Type B pancreatic cell (in vitro differentiated cells): ENCODE measurements around the gene CYSRT1. TPM values are rescaled to one million over a fixed set of nuclear protein-coding genes. Genes with fewer than 3 reads are reported as not detected.
"Not testable (repeated sequence)": the region's sequence is repeated elsewhere in the genome, so short reads cannot be mapped to it uniquely, and the experiment has no call there.

Experiments
- DNase-seq: peaks from one replicate; pipeline ENCODE4 v3.0.0; 2021; ENCODE audit warnings: mixed read lengths; ENCODE audit not compliant: unreplicated experiment; ENCODE audit errors: extremely low spot score
- H3K27ac Mint-ChIP-seq: 2 replicates; pipeline ENCODE4 v1.8.0; 2021; ENCODE audit warnings: mild to moderate bottlenecking, mixed read lengths
- H3K27me3 Mint-ChIP-seq: 2 replicates; pipeline ENCODE4 v1.8.0; 2021; ENCODE audit warnings: mixed read lengths
- H3K36me3 Mint-ChIP-seq: 2 replicates; pipeline ENCODE4 v1.8.0; 2021; ENCODE audit warnings: mixed read lengths
- H3K4me1 Mint-ChIP-seq: one replicate; pipeline ENCODE4 v1.8.0; 2021; ENCODE audit warnings: mixed read lengths; ENCODE audit not compliant: unreplicated experiment
- H3K4me3 Mint-ChIP-seq: 2 replicates; pipeline ENCODE4 v1.8.0; 2021; ENCODE audit warnings: mild to moderate bottlenecking, mixed read lengths
- H3K9me3 Mint-ChIP-seq: 2 replicates; pipeline ENCODE4 v1.8.0; 2021; ENCODE audit warnings: mixed read lengths
- CTCF ChIP-seq: fragments of 200-600 bp; sonication (generic); conservative IDR thresholded peaks from 2 replicates; pipeline ENCODE4 v1.5.0; 2021; ENCODE audit warnings: antibody characterized with exemption, mild to moderate bottlenecking
- total RNA-seq: library from RNA; stranded (reverse); gene quantifications from 2 replicates; pipeline ENCODE4 v1.2.1, GENCODE V29; 2021; ENCODE audit warnings: low replicate concordance

The CYSRT1 gene
- total RNA-seq, 1 donor from 2014 or later, result 1.5 TPM

- DNase-seq, result peak; percentile 99
- Mint-ChIP-seq H3K4me1 (peaks cover 26% of the 10 kb centered on the region), H3K27ac (peak within 1 kb of the TSS; percentile 99)
Measured at GRCh38 chr9:137240841-137241489, 16.0 kb downstream of the CYSRT1 start, which contains the start of gene TUBB4B. Gene TUBB4B (plus strand): TSS chr9:137241287. CDS start chr9:137241361, 74 bp downstream.

GRCh38 chr9:137241490-137242268 lies 16.7 kb downstream of the CYSRT1 start:
- no peak for DNase-seq
- H3K27ac Mint-ChIP-seq, result peak overlapping the region; percentile 99
- H3K9me3 Mint-ChIP-seq, result no peaks in the 10 kb centered on the region
- TF ChIP-seq CTCF, result no peak
- H3K27me3 Mint-ChIP-seq, result peaks cover 4% of the 10 kb centered on the region
- peaks cover 26% of the 10 kb centered on the region for H3K4me1 Mint-ChIP-seq
- peak overlapping the region; percentile 89 for H3K4me3 Mint-ChIP-seq
- peaks cover 17% of the 10 kb centered on the region for H3K36me3 Mint-ChIP-seq

More at GRCh38 chr9:137240841-137241489, 16.0 kb downstream of the CYSRT1 start, which contains the start of gene TUBB4B:
- H3K27me3 Mint-ChIP-seq, result peaks cover 4% of the 10 kb centered on the region
- peak; percentile 2 for TF ChIP-seq CTCF
- peaks cover 17% of the 10 kb centered on the region for H3K36me3 Mint-ChIP-seq
- H3K4me3 Mint-ChIP-seq, result peak within 1 kb of the TSS; percentile 98
- no peaks in the 10 kb centered on the region for H3K9me3 Mint-ChIP-seq

GRCh38 chr9:137242269-137243203 lies 17.6 kb downstream of the CYSRT1 start:
- no peaks in the 10 kb centered on the region for H3K9me3 Mint-ChIP-seq

GRCh38 chr9:137243266-137243625 lies 18.3 kb downstream of the CYSRT1 start:
- H3K4me3 Mint-ChIP-seq, result peak overlapping the region; percentile 89

More at GRCh38 chr9:137242269-137243203, 17.6 kb downstream of the CYSRT1 start:
- peaks cover 17% of the 10 kb centered on the region for H3K36me3 Mint-ChIP-seq
- H3K27ac Mint-ChIP-seq, result peak overlapping the region; percentile 86
- no peak for TF ChIP-seq CTCF
- no peak for DNase-seq
- H3K4me1 Mint-ChIP-seq, result peaks cover 29% of the 10 kb centered on the region
- peak overlapping the region; percentile 89 for H3K4me3 Mint-ChIP-seq
- H3K27me3 Mint-ChIP-seq, result peaks cover 4% of the 10 kb centered on the region

GRCh38 chr9:137243626-137244485 lies 18.9 kb downstream of the CYSRT1 start:
- H3K36me3 Mint-ChIP-seq, result peaks cover 17% of the 10 kb centered on the region
- H3K27ac Mint-ChIP-seq, result peak overlapping the region; percentile 51
- no peaks in the 10 kb centered on the region for H3K9me3 Mint-ChIP-seq
- TF ChIP-seq CTCF, result no peak
- peak overlapping the region; percentile 89 for H3K4me3 Mint-ChIP-seq
- H3K4me1 Mint-ChIP-seq, result peaks cover 30% of the 10 kb centered on the region
- H3K27me3 Mint-ChIP-seq, result peaks cover 4% of the 10 kb centered on the region
- DNase-seq, result no peak

More at GRCh38 chr9:137243266-137243625, 18.3 kb downstream of the CYSRT1 start:
- Mint-ChIP-seq H3K4me1 (peaks cover 31% of the 10 kb centered on the region), H3K36me3 (peaks cover 17% of the 10 kb centered on the region)
- H3K27ac Mint-ChIP-seq, DNase-seq, H3K9me3 Mint-ChIP-seq, H3K27me3 Mint-ChIP-seq: not testable (repeated sequence)
